ENCODE data around the gene BHLHE23.

DNA sequence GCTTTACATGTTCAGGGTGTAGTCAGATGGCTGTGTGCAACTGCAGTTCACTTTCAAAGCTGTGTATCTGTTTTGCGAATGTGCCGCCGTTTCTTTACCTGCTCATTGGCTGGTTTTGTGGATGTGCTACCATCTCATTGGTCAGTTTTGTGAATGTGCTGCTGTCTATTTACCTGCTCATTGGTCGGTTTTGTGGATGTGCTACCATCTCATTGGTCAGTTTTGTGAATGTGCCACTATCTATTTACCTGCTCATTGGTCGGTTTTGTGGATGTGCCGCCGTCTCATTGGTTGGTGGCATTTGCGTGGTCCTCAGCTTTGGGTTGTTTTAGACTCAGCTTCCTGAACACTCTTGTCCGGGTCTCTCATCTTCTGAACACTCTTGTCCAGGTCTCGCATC, 40.5 kb upstream of the BHLHE23 start:
- TF ChIP-seq TAF1 (IDR thresholded peaks at IDR 0.05; ENCODE audit: borderline replicate concordance, low read depth, low read length) (no peak), CHD2 (IDR thresholded peaks at IDR 0.05; ENCODE audit: low read length, partially characterized antibody) (no peak), SMC3 (IDR thresholded peaks at IDR 0.05; ENCODE audit: low read depth, low read length) (no peak), YY1 (IDR thresholded peaks at IDR 0.05; ENCODE audit: low read depth) (no peak), EP300 (IDR thresholded peaks at IDR 0.05; ENCODE audit: borderline replicate concordance in 1 of 2, low read depth in 1 of 2, low read length in 1 of 2) (no peak), TCF12 (IDR thresholded peaks at IDR 0.05) (no peak), FOXM1 (IDR thresholded peaks at IDR 0.05; ENCODE audit: low read depth) (no peak), FOSL2 (IDR thresholded peaks at IDR 0.05; ENCODE audit: borderline replicate concordance, low read depth) (no peak), RAD21 (IDR thresholded peaks at IDR 0.05; ENCODE audit: low read length) (no peak), RCOR1 (IDR thresholded peaks at IDR 0.05; ENCODE audit: low read length) (no peak)
- TF ChIP-seq, protein P1, sequence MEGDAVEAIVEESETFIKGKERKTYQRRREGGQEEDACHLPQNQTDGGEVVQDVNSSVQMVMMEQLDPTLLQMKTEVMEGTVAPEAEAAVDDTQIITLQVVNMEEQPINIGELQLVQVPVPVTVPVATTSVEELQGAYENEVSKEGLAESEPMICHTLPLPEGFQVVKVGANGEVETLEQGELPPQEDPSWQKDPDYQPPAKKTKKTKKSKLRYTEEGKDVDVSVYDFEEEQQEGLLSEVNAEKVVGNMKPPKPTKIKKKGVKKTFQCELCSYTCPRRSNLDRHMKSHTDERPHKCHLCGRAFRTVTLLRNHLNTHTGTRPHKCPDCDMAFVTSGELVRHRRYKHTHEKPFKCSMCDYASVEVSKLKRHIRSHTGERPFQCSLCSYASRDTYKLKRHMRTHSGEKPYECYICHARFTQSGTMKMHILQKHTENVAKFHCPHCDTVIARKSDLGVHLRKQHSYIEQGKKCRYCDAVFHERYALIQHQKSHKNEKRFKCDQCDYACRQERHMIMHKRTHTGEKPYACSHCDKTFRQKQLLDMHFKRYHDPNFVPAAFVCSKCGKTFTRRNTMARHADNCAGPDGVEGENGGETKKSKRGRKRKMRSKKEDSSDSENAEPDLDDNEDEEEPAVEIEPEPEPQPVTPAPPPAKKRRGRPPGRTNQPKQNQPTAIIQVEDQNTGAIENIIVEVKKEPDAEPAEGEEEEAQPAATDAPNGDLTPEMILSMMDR (IDR thresholded peaks at IDR 0.05) = no peak
- TF ChIP-seq, protein P2, sequence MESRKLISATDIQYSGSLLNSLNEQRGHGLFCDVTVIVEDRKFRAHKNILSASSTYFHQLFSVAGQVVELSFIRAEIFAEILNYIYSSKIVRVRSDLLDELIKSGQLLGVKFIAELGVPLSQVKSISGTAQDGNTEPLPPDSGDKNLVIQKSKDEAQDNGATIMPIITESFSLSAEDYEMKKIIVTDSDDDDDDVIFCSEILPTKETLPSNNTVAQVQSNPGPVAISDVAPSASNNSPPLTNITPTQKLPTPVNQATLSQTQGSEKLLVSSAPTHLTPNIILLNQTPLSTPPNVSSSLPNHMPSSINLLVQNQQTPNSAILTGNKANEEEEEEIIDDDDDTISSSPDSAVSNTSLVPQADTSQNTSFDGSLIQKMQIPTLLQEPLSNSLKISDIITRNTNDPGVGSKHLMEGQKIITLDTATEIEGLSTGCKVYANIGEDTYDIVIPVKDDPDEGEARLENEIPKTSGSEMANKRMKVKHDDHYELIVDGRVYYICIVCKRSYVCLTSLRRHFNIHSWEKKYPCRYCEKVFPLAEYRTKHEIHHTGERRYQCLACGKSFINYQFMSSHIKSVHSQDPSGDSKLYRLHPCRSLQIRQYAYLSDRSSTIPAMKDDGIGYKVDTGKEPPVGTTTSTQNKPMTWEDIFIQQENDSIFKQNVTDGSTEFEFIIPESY (IDR thresholded peaks at IDR 0.05; ENCODE audit: borderline replicate concordance, low read depth) = no peak
- TF ChIP-seq, protein P3, sequence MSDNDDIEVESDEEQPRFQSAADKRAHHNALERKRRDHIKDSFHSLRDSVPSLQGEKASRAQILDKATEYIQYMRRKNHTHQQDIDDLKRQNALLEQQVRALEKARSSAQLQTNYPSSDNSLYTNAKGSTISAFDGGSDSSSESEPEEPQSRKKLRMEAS (IDR thresholded peaks at IDR 0.05; ENCODE audit: low read depth) = no peak
- TF ChIP-seq, protein P4, sequence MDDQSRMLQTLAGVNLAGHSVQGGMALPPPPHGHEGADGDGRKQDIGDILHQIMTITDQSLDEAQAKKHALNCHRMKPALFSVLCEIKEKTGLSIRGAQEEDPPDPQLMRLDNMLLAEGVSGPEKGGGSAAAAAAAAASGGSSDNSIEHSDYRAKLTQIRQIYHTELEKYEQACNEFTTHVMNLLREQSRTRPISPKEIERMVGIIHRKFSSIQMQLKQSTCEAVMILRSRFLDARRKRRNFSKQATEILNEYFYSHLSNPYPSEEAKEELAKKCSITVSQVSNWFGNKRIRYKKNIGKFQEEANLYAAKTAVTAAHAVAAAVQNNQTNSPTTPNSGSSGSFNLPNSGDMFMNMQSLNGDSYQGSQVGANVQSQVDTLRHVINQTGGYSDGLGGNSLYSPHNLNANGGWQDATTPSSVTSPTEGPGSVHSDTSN (IDR thresholded peaks at IDR 0.05) = no peak

All from SK-N-SH (cell line).